HK-2 (cell line): ENCODE measurements around the gene ACAD9.
A peak's percentile ranks its signal among the peaks of the same experiment; 100 is the strongest.
"Not testable (repeated sequence)": the region's sequence is repeated elsewhere in the genome, so short reads cannot be mapped to it uniquely, and the experiment has no call there.

ENCODE experiments used
- DNase-seq: peaks from one replicate; pipeline ENCODE4 v3.0.0-alpha.2; 2018; ENCODE audit not compliant: unreplicated experiment

ACAD9 gene

GRCh38 chr3:128879125-128879969 is at the start of gene ACAD9:
Gene ACAD9 (plus strand): TSS chr3:128879620. CDS start chr3:128879692, 72 bp downstream.
- peak; percentile 99 for DNase-seq

DNA sequence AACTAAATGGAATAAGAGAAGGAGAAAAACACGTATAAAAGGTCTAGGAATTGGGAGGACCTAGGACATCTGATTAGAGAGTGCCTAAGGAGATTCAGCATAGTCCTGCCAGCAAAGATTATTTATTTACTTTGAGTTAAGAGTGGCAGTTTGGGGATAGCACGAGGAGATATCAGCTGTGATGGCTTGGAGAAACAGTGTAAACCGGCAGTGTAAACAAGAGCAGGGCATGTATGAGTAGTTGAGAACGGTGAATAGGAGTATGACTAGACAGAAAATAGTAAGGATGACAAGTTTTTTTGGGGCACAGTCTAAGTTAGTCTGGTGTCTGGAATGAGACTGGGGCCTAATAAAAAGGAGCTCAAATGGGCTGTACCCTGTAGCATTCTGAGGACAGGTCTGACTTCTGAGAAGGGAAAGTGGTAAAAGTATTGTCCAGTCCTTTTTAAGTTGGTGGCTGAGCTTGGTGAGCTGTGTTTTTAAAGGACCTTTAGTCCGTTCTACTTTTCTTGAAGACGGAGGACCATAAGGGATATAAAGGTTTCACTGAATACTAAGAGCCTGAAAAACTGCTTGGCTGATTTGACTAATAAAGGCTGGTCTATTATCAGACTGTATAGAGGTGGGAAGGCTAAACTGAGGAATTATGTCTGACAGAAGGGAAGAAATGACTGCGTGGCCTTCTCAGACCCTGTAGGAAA is 49.3 kb upstream of the ACAD9 start:
- DNase-seq, result not testable (repeated sequence)

GRCh38 chr3:128830762-128831161 is 48.7 kb upstream of the ACAD9 start:
- not testable (repeated sequence) for DNase-seq

DNA sequence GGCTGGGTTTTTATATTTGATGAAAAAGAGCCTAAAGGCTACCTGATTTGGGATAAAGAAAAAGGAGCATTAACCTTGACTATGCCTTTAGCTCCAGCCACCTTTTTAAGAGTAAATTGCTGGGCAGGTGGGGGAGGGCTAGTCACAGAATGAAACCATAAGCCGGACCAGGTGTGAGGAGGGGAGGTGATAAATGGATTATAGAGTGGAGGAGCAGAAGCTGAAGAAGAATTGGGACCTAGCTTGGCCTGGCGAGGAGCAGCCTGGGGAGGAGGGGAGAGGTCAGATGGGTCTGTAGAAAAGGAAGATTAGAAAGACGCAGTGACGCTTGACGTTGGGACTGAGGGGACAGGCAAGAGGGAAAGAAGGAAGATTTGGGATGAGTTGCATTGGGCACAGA is 46.4 kb upstream of the ACAD9 start:
- DNase-seq, result not testable (repeated sequence)

GRCh38 chr3:128835096-128835495 is 44.3 kb upstream of the ACAD9 start:
- DNase-seq, result no peak

GRCh38 chr3:128841926-128842920 is 37.2 kb upstream of the ACAD9 start:
- DNase-seq, result no peak

- DNase-seq, result no peak
Observed at GRCh38 chr3:128844502-128844901, 34.9 kb upstream of the ACAD9 start.

- DNase-seq, result no peak
Observed at GRCh38 chr3:128845119-128845777, 34.2 kb upstream of the ACAD9 start.

DNA sequence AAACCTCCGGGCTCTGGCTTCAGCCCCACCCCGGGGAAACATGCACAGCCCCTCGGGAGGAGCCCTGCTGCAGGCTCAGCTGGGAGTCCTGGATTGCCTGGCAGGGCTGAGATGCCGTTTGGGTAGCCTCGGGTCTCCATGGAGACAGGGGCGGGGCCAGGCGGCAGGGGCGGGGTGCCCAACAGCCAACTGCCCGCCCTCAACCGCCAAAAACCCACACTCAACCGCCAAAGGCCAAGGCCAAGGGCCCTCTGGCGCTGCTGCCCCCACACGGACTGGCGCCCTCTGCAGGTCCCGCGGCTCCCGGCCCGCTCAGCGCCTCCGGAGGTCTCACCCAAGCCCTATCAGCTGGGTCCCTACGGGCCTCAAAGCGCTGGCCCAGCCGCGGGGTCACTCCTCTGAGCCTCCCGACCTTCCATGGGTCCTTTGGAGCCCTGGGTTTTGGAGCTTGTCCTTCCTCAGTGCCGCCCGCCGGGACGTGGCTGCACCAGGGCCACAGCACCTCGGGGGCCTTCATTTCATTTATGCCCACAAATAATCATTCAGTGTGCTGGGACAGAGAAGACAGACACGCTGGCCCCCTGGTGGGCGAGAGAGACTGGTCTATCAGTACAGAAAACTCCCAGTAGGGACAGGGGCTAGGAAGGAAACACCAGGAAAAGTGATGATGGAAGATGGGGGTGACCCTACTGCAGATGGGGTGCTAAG is 33.5 kb upstream of the ACAD9 start:
- DNase-seq, result peak; percentile 24

DNA sequence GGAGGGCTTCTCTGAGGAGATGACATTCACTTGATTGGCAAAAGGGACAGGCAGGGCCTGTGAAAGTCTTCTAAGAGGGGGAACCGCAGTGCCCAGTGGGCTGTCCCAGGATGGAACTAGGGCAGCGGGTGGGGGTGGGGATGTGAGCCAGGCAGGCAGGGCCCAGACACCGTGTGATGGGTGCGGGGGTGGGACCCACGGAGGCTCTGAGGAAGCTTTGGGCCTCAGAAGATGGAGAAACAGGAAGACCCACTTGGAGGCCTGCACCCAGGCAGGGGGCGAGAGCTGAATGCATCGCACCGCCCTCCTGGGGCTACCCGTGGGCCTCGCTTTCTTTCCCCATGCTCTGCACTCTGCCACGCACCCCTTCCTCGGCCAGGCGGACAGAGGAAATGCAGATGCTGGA is 32.9 kb upstream of the ACAD9 start:
- DNase-seq, result no peak

DNA sequence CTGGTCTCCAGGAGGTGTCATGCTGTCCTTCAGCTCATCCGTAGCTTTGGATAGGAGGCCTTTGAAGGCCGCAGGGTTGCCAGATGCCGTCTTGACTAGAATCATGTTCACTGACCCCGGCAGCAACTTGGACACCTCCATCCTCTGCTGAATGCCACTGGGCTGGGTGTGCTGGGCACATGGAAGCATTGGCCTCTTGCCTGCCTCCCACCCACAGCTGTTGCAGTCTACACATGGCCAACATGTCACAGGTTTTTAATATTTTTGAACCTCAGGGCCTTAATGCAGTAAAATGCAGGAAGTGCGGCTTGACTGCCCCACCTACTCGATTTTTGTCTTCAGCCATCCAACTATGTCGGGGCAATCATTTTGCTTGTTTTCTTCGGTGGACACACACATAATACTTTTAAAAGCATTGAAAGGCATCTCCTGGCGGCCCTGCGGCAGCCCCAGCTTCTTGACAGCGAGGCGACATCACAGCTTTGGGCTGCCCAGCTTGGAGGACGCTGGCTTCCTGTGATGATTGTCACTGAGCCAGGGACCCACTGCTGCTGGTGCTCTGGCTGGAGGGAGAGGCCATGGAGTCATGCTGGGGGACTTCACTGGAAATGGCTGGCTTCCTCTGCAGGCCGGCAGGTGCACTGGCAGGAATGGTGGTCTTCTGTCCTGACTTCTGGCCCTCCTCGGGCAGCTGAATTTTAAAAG is 31.6 kb upstream of the ACAD9 start:
- no peak for DNase-seq

GRCh38 chr3:128848936-128849335 is 30.5 kb upstream of the ACAD9 start:
- DNase-seq, result no peak

GRCh38 chr3:128849911-128850455 is 29.4 kb upstream of the ACAD9 start:
- peak; percentile 22 for DNase-seq

DNA sequence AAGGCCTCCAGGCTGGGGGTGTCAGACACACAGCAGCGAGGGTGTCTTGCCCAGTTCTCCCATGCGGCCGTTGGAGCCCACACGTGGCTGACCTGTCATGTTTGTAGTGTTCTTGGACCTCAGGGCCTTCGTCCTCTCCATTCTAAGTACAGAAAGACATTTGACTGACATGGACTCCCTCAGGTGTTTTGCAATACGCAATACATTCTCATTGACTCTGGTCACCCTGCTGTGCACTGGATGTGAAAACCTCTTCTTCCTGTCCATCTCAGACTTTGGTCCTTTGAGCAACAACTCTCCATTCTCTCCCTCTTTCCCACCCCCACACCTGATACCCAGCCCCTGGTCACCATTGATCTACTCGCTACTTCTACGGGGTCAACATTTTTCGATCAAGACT is 28.9 kb upstream of the ACAD9 start:
- no peak for DNase-seq

DNA sequence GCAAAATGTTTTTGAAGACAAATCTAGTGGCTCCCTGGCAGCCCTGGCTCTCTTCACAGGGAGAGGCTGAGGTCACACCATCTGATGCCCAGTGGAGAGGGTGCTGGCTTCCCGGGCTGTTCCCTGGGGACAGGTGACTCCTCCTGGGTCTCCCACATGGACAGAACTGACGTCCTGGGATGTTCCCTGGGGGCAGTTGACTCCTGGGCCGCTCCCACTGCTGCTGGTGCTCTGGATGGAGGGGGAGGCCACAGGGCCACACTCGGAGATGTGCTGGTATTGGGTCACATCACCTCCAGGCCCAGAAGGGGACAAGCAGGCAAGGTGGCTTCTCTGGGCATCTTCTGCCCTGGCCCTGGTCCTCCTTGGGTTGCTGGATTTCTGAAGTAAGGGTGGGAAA is 27.8 kb upstream of the ACAD9 start:
- DNase-seq, result no peak

GRCh38 chr3:128853826-128854225 is 25.6 kb upstream of the ACAD9 start:
- DNase-seq, result no peak

- no peak for DNase-seq
Observed at GRCh38 chr3:128854475-128854874, 24.9 kb upstream of the ACAD9 start.

DNA sequence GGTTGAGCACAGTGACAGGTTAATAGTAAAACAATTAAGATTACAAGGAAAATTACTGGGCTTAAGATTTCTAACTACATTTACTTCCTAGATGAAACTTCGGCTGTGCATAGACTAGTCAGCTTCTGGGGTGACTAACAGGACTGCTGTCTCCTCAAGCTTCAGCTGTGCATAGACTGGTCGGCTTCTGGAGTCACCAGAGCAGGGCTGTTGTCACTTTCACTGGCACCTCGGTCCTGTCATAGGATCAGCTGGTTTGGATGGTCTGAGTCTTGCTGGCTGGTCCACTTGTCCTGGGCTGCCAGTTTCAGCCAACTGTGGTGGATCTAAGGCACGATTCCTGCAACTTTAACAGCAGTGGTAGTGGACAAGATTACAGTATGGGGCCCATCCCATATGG is 23.9 kb upstream of the ACAD9 start:
- no peak for DNase-seq

GRCh38 chr3:128858167-128858566 is 21.3 kb upstream of the ACAD9 start:
- DNase-seq, result no peak

DNA sequence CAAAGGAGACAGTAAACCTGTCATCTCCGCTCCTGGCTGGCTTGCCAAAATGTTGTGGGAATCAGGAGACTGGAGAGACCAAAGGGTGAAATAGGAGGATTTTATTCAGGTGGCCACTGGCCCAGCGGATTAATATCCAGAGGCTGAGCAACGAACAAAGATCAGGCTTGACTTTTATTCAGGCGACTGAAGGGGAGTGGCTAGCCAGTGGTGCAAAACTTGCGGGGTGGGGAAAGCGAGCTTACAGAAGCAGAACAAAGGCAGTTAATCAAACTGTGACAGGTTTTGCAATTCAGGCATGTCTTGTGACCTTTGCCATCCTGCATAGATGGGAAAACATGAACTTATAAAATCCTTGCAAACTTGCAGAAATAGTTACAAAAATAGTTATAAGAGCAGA is 19.8 kb upstream of the ACAD9 start:
- DNase-seq, result no peak
